Measurements from ENCODE around the gene SHISA7.
"Not testable (repeated sequence)": the region's sequence is repeated elsewhere in the genome, so short reads cannot be mapped to it uniquely, and the experiment has no call there.

The SHISA7 gene

DNA sequence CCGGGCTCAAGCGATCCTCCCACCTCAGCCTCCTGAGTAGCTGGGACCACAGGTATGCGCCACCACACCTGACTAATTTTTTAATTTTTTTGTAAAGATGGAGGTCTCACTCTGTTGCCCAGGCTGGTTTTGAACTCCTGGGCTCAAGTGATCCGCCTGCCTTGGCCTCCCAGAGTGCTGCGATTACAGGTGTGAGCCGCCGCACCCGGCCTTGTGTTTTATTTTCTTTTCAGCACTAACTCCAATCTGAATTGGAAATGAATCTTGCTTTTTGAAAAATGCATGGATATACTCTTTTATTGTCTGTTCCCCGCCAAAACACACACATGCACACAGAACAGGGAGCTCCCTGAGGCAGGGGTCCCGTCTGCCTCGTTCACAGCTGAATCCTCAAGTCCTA is 19.6 kb upstream of the SHISA7 start:
- DNase-seq, result no peak

DNA sequence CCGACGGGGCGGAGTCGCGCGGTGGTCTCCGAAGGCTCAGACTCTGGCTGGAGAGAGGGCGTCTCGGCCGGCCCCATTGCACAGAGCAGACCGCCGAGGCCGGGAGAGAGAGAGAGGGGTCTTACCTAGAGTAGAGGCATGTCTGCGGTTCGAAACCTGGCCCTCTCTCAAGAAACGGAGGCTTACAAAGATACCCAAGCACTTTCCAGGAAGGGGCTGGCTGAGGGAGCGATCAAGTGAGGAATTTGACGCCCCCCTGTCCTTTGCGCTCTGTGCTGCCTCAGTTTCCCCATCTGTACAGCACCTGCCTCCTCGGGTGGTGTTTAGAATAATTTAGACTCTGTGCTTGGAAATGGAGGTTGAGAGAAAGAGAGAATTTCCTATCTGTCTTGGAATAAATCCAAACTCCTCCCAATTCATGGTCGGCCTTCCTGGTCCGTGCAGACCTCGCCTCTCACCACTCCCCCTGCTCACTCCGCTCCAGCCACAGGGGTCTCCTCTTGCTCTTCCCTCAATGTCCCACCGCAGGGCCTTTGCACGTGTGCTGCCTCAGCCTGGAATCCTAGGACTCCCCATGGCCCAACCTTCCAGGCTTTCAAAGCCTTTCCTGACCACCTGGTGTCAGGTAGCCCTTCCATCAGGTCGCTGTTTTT is 19.0 kb upstream of the SHISA7 start:
- peak; percentile 16 for DNase-seq

DNA sequence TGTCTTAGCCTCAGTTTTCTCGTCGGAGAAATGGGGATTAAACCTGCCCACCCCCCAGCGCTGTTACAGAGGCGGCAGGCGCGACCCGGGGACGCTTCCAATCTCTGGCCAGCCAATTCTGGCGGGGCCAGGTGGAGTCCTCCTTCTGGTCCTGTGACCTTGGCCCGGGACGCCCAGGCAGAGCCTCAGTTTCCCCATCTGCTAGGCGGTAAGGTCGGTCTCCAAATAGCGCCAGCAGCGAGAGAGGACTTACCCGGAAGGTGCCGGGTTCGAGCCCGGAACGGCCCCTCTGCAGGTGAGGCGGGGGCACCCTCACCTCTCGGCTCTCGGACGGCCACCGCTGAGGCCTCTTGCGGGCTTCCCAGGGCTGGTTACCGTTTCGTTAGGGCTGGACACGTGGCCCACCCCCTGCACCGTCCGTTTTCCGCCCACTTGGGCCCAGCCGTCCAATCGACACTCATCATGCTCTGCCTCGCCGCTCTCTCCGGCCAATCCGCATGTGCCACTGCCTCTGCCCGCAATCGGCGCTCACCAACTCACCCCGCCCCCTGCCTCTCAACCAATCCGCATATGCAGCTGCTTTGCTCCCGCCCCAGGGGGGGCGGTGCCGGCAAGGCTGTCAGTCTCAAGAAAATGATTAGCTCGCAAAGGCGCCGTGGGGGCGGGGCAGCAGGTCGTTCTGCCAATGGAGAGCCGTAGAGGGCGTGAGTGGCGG is 18.3 kb upstream of the SHISA7 start, which contains the start of gene ISOC2:
TSS of gene ISOC2 (minus strand) at position 384 of the 715 bp plus-strand sequence. CDS start 5,156 bp downstream, outside the sequence.
- DNase-seq, result peak; percentile 100

DNA sequence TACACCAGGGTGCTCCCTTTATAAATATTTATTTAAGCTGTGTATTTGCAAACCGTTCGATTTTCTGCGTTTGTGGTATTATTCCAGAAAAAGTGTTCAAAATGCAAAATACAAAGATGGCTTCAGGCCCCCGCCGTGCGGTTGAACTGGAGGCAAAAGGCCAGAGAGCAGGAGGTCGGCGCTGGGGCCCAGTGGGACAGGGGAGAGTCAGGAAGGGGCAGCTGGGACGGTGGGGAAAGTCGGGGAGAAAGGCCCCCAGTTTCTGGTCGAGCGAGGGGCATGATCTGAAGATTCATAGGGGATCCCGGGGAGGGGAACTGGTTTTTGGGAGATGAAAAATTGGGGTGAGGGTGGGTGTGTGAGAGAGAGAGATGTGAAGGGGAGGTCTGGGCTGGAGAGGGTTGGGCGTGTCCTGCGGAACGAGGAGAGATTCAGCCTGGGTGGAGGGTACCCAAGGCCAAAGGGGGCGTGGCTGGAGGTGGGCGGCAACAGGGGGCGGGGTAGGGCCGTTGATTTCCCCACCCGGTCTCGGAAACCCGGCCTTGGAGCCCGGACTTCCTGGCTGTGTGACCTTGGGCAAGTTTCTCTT is 17.7 kb upstream of the SHISA7 start:
- peak; percentile 39 for DNase-seq

DNA sequence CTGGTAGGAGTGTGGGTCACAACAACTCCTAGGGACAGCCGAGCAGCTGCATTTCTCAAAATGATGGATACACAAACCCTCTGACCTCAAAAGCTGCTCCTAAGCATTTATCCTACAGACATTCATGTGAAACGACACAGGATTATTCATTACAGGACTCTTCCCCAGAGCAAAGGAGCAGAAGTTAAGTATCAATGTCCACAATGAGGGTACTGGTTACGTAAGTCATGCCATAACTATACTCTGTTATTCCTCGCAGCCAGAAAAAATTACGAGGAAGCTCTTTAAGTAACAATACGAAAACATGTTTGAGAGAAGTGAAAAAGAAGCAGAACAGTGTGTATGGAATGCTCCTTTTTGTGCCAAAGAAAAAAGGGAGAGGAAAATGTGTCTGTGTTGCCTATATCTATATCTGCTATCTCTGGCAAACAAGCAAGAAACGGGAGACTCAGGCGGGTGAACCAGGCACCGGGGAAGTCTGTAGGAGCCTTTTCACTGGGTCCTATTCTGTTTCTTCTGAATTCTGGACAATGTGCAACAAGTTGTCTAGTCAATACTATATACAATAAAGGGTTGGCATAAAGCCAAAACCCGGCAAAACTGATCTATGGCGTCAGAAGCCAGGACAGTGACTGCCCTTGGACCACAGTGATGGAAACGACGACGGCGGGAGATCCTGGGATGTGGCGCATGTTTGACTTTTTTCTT is 17.0 kb upstream of the SHISA7 start:
- no peak for DNase-seq

DNA sequence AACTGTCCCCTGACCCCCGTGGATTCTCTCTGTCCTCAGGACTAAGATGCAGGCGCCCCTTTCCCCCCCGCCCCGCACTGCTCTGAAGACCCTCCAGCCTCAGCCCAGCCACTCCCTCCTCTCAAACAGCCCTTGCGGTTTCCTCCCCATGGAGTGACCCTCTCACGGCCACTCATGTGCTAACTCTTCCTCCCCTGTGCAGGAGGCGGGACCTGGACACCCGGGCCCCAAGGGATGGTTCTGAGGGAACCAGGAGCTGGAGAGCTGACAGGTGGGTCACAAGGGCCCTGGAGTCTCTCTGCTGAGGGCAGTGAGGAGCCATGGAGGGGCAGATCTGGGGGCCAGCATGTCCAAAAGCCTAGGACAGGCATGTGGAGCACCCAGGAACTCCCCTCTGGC is 16.4 kb upstream of the SHISA7 start:
- no peak for DNase-seq

DNA sequence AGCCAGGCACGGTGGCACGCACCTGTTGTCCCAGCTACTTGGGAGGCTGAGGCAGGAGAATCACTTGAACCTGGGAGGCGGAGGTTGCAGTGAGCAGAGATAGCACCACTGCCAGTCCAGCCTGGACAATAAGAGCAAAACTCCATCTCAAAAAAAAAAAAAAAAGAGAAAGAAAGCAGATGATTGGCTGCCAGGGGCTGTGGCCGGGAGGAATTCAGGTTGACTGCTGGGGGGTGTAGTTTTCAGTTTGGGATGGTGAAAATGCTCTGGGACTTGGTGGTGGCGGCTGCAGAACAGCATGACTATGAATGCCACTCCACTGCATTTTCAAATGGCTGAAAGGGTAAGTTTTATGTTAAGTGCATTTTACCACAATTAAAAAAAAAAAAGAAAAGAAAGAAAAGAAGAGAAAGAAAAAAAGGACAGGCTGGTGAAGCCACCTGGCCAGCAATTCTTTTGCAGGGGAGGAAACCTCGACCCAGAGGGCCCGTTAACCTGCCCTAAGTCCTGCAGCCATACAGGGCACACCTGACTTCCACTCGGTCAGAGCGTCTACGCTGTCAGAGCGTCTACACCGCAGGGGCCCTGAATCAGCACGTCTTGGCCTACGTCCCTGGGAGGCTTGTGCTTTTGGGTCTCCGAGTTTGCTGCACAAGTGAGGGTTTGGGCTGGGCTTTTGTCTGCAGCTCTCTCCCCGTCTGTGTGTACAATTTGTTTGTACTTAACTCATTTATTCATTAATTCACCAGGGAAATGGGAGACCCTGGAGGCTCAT is 14.8 kb upstream of the SHISA7 start:
- DNase-seq, result no peak

DNA sequence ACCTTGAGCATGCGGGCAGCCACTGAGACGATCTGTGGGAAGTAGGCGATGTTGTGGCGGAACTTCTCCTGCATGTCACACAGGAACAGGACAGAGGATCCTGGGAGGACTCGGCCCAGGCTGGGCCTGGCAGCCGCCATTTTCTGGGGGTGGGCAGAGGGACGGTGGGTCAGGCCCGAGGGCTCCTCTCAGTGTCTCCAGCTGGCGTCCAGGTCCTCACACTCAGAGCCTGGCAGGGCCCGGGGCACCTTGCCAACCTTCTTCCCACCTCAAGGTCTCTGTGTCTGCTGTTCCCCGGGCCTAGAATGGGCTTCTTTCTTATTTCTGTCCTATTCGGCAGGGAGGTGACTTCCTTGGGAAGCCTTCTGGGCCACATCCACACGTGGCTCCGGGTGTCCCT is 13.2 kb upstream of the SHISA7 start:
- no peak for DNase-seq

DNA sequence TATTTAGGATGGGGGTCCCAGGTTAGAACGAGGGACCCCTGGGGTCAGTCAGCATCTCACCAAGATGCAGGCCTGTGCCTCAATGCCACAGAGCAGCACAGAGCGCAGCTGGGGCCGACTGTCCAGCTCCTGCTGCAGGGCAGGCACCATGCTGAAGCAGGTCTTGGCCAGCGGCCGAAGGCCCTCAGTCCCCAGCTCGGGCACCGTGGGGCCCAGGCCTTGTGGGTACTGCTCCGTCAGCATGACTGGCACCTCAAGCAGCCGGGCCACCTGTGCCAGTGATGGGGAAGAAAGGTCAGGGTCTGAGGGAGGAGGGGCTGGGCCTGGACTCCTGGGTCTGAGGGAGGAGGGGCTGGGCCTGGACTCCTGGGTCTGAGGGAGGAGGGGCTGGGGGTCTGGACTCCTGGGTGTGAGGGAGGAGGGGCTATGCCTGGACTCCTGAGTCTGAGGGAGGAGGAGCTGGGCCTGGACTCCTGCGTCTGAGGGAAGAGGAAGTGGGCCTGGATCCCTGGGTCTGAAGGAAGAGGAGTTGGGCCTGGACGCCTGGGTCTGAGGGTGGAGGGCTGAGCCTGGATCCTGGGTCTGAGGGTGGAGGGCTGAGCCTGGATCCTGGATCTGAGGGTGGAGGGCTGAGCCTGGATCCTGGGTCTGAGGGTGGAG is 12.6 kb upstream of the SHISA7 start:
- no peak for DNase-seq

DNA sequence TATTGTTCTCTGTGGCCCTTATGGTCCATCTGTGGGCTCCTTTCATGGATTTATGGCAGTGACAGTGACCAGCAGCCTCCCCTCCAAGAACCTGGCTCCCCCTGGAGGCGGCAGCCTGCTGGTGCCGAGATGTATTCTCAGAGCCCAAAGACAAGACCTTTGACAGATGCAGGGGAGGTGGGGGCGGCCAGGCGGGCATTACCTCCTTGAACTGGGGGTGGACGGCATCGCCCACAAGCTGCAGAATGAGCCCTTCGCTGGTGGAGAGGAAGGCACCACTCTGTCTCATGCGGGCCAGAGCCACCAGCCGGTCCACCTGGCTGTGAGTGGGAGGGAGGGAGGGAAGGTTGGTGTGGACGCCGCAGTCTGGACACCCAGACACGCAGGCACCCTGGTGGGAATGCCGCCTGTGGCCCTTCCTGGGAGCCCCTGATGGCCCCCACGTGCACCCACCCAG is 11.7 kb upstream of the SHISA7 start:
- DNase-seq, result peak; percentile 52

DNA sequence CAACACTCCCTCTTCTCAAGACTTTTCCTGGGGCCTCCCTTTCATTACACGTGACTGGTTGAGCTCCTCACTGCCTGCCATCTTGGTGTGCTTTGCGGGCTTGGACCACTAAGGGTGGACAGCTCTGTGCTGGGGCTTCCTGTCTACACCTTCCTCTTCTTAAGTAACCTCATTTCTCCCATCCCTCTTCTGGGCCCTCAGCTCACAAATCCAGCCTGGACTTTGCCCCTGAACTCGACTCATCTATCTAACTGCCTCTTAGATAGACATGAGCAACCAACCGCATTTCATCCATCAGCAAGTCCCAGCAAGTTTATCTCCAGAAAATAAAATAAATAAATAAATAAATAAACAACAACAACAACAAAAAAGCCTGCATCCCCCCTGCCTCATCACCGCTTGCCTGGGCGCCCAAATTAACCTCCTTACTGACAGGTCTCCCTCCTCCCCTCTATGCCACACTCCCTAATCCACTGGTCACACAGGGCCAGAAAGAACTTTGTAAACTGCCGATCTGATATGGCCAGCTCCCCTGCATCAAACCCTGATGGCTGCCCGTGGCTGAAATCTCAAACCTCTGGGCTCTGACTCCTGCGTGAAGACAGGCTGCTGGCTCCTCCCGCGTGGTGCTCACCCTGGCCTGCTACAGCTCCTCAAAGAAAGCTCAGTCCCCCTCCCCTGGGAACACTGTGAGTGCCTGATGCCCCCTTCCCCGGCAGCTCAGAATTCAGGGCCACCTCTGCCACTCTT is 10.6 kb upstream of the SHISA7 start:
- DNase-seq, result no peak

DNA sequence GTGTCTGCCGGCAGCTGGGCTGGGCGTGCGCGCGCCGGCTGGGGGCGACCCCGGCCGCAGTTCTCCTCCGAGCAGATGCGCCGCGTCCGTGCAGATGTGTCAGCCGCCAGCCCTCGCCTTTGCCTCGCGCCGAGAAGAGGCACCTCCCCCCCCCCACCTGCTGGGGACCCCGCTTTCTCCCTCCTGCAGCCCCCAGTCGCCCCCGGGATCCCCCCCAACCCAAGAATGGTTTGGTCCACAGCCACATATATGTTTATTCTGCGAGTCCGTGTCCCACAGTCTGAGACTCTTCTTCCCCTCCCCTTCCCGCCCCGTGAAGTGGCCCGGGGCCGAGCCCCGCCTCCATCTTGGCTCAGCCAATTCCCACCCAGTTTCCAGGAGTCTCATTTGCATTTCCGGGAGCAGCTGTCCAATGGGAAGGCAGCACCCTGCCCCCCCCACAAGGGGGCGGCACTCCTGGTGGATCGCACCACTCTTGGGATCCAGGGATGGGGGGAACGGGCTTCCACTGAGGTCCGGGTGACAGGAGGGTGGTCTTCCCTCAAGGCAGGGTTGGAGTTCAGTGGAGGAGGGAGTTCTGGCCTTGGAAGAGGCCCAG is 9.7 kb upstream of the SHISA7 start:
- DNase-seq, result peak; percentile 57

DNA sequence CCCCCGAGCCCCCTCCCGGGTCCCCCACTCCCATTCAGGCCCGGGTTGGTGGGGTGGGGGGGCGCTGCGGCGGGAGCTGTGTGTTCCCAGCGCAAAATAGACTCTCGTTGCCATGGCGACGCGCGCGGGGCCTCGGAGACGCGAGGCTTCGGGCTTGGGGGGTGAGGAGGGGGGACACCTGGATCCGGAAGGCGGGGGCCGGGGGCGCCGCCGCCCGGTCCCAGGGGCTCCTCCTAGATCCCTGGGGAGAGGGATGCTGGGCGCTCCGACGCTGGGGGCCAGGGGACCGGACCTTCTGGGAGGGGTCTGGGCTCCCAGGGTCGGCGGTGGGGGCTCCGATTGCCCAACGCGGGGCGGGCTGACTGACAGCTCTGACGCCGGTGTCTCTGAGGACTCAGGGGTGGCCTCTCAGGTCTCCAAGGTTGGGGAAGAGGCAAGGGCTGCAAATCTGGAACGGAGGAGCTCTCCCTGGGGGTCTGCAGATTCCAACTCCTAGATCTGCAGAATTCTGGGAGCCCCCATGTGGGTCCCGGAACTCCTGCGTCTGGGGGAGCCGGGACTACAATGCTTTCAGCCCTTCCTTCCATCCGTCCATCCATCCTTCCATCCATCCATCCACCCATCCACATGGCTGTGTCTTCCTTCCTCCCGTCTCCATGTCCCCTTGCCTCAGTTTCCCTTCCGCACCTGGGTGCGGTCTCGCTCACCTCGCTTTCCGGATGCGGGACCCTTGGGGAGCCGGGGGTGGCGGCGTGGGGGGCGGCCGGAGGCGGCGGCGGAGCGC is 9.1 kb upstream of the SHISA7 start:
- DNase-seq, result peak; percentile 47

DNA sequence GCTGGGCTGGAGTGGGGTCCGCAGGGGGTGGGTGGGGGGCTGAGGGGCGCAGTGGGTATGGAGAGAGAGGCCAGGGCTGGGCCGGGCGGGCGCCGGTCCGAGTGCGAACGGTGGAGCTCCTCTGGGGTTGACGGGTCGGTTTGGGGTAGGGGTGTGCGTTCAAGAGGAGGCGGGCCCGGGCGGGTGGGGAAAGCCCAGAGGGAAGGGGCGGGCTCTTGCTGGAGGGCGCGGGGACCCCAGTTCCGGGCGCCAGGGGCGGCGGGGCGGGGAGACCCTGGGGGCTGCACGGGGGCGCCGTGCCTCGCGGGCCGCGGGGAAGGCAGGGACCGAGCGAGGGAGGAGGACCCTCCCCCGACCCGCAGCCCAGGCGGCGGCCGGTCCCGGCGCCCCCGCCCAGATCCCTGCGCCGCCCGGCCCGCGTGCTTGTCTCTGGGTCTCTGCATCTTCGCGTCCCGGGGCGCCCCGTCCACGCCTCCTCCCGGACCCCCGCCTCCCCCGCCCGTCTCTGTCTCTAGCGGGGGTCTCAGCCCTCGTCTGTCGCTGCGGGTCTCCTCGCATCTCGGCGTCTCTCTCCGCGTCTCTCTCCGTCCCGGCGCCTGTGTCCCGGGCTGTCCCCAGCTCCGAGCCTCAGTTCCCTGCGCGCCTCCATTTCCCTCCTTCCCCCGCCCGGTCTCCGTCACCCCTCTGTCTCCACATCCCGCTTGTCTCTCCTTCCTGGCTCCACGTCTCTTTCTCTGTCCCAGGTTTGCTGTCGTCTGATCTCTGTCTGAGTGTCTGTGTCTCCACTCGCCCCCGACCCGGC is 8.3 kb upstream of the SHISA7 start:
- DNase-seq, result peak; percentile 29

DNA sequence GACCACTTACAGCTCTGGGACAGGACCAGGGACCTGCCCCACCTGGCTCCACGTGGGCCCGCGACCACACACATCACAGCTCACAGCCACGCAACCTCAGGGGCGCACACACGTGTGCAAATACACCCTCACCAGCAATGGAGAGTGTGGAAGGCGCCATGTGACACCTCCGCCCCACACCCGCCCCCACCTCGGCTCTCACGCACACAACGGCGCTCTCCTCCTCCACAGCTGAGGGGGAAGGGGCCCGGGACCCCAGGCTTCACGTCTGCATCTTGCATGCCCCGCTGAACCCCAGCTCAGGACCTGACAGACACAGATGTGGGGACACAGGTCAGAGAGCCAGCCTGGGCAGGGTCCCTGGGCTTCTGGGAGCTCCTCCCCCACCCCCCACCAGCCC is 6.4 kb upstream of the SHISA7 start:
- DNase-seq, result no peak

DNA sequence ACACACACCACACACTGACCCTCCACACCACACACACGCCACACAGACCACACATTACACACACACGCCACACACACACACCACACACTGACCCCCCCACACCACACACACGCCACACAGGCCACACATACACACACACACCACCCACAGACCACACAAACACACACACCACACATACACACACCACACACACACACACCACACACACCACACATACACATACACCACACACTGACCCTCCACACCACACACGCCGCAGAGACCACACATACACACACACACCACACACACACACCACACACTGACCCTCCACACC is 5.0 kb upstream of the SHISA7 start:
- not testable (repeated sequence) for DNase-seq

DNA sequence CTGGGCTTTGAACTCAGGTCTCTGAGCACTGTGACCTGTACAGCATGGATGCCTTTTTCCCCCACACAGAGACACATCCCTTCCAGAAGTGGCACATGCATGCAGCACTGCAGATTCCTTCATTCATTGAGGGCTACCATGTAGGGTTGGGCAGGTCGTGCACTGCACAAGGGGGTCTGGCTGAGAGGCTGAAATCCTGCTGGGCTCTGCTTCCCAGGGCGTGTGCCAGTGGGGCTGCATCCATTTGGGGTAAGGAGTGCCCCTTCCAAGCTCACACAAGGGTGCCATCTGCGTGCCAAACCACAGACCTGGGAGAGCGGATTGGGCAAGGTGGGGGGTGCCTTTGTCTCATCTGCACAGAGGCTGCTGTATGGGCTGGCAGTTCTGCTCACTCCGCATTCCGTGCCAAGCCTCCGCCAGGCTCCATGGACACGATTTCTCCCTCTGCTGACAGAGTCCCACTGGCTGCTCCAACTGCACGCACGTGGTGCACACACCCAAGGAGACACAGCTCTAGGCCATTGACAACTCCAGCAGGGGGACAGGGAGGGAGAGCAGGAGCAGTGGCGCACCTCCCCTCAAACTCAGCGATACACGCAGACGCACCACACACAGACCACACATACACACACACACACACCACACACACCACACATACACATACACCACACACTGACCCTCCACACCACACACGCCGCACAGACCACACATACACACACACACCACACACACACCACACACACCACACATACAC is 4.5 kb upstream of the SHISA7 start:
- no peak for DNase-seq

DNA sequence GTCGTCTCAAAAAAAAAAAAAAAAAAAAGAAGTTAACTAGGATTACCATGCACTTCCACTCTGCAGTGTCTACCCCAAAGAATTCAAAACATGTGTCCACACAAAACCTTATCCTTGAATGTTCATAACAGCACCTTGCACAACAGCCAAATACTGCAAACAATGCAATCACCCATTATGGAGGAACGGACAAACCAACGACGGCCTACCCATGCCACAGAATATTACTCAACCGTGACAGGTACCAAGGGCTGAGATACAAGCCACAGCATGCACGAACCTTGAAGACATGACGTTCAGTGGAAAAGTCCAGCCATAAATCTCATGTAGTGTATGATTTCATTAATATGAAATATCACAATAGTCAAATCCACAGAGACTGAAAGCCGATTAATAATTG is 3.0 kb upstream of the SHISA7 start:
- no peak for DNase-seq

DNA sequence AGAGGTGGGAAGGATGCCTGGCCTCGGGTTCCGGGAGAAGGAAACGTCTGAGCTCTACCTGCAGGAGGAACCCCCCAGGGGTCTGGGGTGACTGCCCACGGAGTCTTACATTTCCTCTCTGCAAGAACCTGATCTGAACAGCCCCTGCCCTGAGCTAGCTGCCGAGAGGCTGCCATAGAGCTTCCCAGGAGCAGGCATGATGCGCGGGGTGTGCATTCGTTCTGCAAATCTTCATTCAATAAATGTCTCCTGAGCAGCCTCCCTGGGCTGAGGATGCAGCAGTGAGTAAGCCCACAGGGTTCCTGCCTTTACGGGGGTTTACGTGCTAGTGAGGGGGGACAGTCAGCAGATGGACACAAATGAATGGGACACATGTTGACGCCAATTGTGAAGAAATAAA is 1.5 kb upstream of the SHISA7 start:
- no peak for DNase-seq

Measured in CD4-positive, alpha-beta T cell treated with Interleukin-21 for 1 hour (primary cell).